ENCODE data around the gene HEMK1.

HEMK1 gene

GRCh38 chr3:50609071-50609762, 39.9 kb downstream of the HEMK1 start:
- no peak for DNase-seq (ENCODE audit: low spot score)
- TF ChIP-seq, protein P1, sequence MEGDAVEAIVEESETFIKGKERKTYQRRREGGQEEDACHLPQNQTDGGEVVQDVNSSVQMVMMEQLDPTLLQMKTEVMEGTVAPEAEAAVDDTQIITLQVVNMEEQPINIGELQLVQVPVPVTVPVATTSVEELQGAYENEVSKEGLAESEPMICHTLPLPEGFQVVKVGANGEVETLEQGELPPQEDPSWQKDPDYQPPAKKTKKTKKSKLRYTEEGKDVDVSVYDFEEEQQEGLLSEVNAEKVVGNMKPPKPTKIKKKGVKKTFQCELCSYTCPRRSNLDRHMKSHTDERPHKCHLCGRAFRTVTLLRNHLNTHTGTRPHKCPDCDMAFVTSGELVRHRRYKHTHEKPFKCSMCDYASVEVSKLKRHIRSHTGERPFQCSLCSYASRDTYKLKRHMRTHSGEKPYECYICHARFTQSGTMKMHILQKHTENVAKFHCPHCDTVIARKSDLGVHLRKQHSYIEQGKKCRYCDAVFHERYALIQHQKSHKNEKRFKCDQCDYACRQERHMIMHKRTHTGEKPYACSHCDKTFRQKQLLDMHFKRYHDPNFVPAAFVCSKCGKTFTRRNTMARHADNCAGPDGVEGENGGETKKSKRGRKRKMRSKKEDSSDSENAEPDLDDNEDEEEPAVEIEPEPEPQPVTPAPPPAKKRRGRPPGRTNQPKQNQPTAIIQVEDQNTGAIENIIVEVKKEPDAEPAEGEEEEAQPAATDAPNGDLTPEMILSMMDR (IDR thresholded peaks at IDR 0.05; ENCODE audit: extremely low read depth, missing control alignments), result no peak

DNA sequence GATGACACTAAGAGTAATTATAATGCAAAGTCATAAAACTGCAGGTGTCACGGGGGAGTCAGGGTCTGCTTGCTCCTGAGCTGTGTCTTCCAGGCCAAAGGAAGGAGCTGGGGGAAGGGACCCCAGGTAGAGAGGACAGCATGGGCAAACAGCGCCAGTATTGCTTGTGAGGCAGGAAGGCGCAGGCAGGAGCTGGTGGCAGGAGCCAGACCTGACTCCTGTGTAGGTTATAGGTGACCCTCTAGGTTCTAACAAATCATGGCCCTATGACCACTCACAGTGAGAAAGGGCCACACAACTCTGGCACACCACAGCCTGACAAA, 40.4 kb downstream of the HEMK1 start:
- TF ChIP-seq, protein P1 (IDR thresholded peaks at IDR 0.05; ENCODE audit: extremely low read depth, missing control alignments), result no peak

GRCh38 chr3:50610181-50610971, 41.1 kb downstream of the HEMK1 start:
- DNase-seq (ENCODE audit: low spot score), result no peak
- TF ChIP-seq, protein P1 (IDR thresholded peaks at IDR 0.05; ENCODE audit: extremely low read depth, missing control alignments), result no peak

More for the DNA sequence above, 40.4 kb downstream of the HEMK1 start:
- no peak for DNase-seq (ENCODE audit: low spot score)

DNA sequence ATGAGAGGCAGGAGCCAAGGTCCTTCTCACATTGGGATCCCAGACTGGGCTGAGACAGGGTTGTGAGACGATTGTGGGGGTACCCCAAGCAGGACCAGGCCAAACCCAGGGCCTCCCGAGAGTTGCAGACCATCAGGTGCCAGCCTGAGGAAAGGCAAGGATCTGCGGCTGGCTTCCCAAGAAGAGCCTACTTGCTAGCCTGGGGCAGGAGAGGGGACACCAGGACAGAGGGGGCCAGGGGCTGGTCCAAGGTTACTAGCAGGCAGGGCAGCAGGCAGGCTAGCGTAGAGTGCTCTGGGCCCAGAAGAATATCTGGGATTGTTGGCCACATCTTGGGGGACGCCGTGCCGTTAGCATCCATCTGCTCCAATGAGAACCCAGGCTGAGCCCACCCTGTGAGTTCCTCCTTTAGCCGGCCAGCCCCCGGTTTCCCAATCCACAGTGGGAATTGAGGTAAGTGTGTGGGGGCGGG, 41.7 kb downstream of the HEMK1 start:
- TF ChIP-seq, protein P1 (IDR thresholded peaks at IDR 0.05; ENCODE audit: extremely low read depth, missing control alignments), result no peak
- DNase-seq (ENCODE audit: low spot score), result no peak

- TF ChIP-seq, protein P1 (IDR thresholded peaks at IDR 0.05; ENCODE audit: extremely low read depth, missing control alignments), result peak; percentile 49
- peak; percentile 93 for DNase-seq (ENCODE audit: low spot score)
Measured at GRCh38 chr3:50611464-50612233, 42.3 kb downstream of the HEMK1 start, which contains the start of gene CISH. Gene CISH (minus strand): TSS chr3:50611774. CDS start chr3:50611650, 124 bp downstream.

DNA sequence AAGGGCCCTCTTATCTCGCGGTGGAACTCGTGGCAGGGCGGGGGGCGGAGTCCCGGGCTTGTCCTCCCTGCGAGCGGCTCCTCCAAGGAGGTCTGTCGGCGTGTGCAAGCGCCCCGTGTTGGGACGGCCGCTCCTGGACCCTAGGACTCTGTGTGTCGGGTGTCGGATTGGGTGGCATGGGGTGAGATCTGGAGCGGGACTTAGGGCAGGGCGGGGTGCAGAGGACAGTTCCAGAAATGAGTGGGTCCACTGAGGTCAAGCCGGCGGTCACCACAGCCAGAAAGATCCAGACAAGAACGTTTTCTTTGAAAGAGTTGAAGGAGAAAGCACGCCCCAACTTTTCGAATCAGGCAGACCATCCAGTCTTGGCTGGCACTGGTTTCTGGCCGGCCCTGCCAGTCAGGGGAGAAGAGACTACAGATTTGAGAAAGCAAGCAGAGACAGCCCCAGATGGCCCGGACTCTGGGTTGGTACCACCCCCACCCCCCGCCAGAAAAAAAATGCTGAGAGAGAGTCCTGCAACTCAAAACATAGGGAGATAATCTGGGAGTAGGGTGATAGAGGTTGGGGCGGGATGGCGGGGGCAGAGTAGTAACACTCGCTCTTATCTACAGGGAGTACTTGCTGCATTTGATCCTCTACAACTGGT, 43.0 kb downstream of the HEMK1 start:
- TF ChIP-seq, protein P1 (IDR thresholded peaks at IDR 0.05; ENCODE audit: extremely low read depth, missing control alignments), result no peak
- no peak for DNase-seq (ENCODE audit: low spot score)

Measured in GM20000 (cell line).